GM23338 (cell line): ENCODE results near the gene SP6. TPM values are rescaled to one million over a fixed set of nuclear protein-coding genes. Genes with fewer than 3 reads are reported as not detected.

Experiments used
- ATAC-seq: fragments of 200-7000 bp; cut with Tn5 transposase; 3 replicates; pipeline ENCODE4 v1.9.1; 2020
- DNase-seq: peaks from one replicate; pipeline ENCODE4 v3.0.0-alpha.2; 2015; ENCODE audit warnings: low spot score
- H2AFZ ChIP-seq: fragments of 200-600 bp; sonication (generic); 2 replicates; pipeline ENCODE4 v1.8.0; 2016; ENCODE audit warnings: antibody characterized with exemption, mild to moderate bottlenecking, moderate library complexity
- H3F3A ChIP-seq: fragments of 200-600 bp; sonication (generic); replicated peaks from 2 replicates; pipeline ENCODE4 v1.8.0; 2017; ENCODE audit warnings: antibody characterized with exemption, mixed run types, low read depth
- H3K27ac ChIP-seq: fragments of 200-600 bp; sonication (generic); 2 replicates; pipeline ENCODE4 v1.6.1; 2016; ENCODE audit warnings: low read depth
- H3K27me3 ChIP-seq: fragments of 200-600 bp; sonication (generic); 2 replicates; pipeline ENCODE4 v1.8.0; 2016; ENCODE audit warnings: mild to moderate bottlenecking, mixed run types, moderate library complexity; ENCODE audit not compliant: insufficient read depth
- H3K36me3 ChIP-seq: fragments of 200-600 bp; sonication (generic); 2 replicates; pipeline ENCODE4 v1.8.0; 2016; ENCODE audit warnings: mild to moderate bottlenecking; ENCODE audit not compliant: insufficient read depth
- H3K4me1 ChIP-seq: fragments of 200-600 bp; sonication (generic); 2 replicates; pipeline ENCODE4 v1.8.0; 2016; ENCODE audit warnings: mild to moderate bottlenecking, moderate library complexity; ENCODE audit not compliant: insufficient read depth
- H3K4me2 ChIP-seq: fragments of 200-600 bp; sonication (generic); 2 replicates; pipeline ENCODE4 v1.7.1; 2017; ENCODE audit warnings: mixed run types
- H3K4me3 ChIP-seq: fragments of 200-600 bp; sonication (generic); 2 replicates; pipeline ENCODE4 v1.6.1; 2016; ENCODE audit warnings: mixed run types
- H3K79me2 ChIP-seq: fragments of 200-600 bp; sonication (generic); replicated peaks from 2 replicates; pipeline ENCODE4 v1.8.0; 2017; ENCODE audit warnings: mild to moderate bottlenecking; ENCODE audit not compliant: insufficient read depth
- H3K9me2 ChIP-seq: fragments of 200-600 bp; sonication (generic); 2 replicates; pipeline ENCODE4 v1.8.0; 2017; ENCODE audit not compliant: insufficient read depth
- H4K20me1 ChIP-seq: fragments of 200-600 bp; sonication (generic); replicated peaks from 2 replicates; pipeline ENCODE4 v1.8.0; 2017; ENCODE audit warnings: mild to moderate bottlenecking; ENCODE audit not compliant: insufficient read depth
- H3K27ac Mint-ChIP-seq: 2 replicates; pipeline ENCODE4 v1.8.0; 2020; ENCODE audit warnings: inconsistent platforms, mild to moderate bottlenecking, moderate library complexity, mixed read lengths
- H3K27me3 Mint-ChIP-seq: 3 replicates; pipeline ENCODE4 v1.8.0; 2022; ENCODE audit warnings: low read depth, mild to moderate bottlenecking, moderate library complexity, mixed read lengths, inconsistent platforms; ENCODE audit not compliant: insufficient read depth, poor library complexity
- H3K36me3 Mint-ChIP-seq: 3 replicates; pipeline ENCODE4 v1.8.0; 2021; ENCODE audit warnings: low read depth, mild to moderate bottlenecking, inconsistent platforms, moderate library complexity, mixed read lengths
- H3K4me1 Mint-ChIP-seq: 3 replicates; pipeline ENCODE4 v1.8.0; 2020; ENCODE audit warnings: mild to moderate bottlenecking, inconsistent platforms, mixed read lengths
- H3K4me3 Mint-ChIP-seq: 3 replicates; pipeline ENCODE4 v1.8.0; 2021; ENCODE audit warnings: moderate library complexity, mild to moderate bottlenecking, inconsistent platforms, mixed read lengths
- H3K9me3 Mint-ChIP-seq: 3 replicates; pipeline ENCODE4 v1.8.0; 2020; ENCODE audit warnings: moderate library complexity, mild to moderate bottlenecking, inconsistent platforms, mixed read lengths
- CREB1 ChIP-seq: fragments of 250-450 bp; sonication (Bioruptor Pico); IDR thresholded peaks from 2 replicates; pipeline ENCODE4 v1.5.0; 2020; ENCODE audit warnings: low read depth, mild to moderate bottlenecking, moderate library complexity
- CTCF ChIP-seq, 2 experiments: fragments of 200-600 bp in 1 of 2; sonication (generic) in 1 of 2; conservative IDR thresholded peaks; 2 replicates each; pipeline versions ENCODE4 v1.5.1 to v1.6.1; 2016 to 2017; ENCODE audit warnings: antibody characterized with exemption in 2 of 2, low read depth in 2 of 2, mild to moderate bottlenecking in 2 of 2, moderate library complexity in 1 of 2
- EZH2 ChIP-seq: fragments of 200-600 bp; sonication (generic); IDR thresholded peaks from one replicate; pipeline ENCODE4 v1.8.0; 2017; ENCODE audit warnings: antibody characterized with exemption, mild to moderate bottlenecking, low read depth; ENCODE audit not compliant: unreplicated experiment
- EZH2phosphoT487 ChIP-seq: fragments of 200-600 bp; sonication (generic); IDR thresholded peaks from one replicate; pipeline ENCODE4 v1.8.1; 2018; ENCODE audit warnings: antibody characterized with exemption; ENCODE audit not compliant: unreplicated experiment
- JUNB ChIP-seq: IDR thresholded peaks from one replicate; pipeline ENCODE4 v1.6.1; 2016; ENCODE audit warnings: antibody characterized with exemption; ENCODE audit not compliant: unreplicated experiment
- NANOG ChIP-seq: IDR thresholded peaks from 2 replicates; pipeline ENCODE4 v1.6.1; 2016; ENCODE audit warnings: antibody characterized with exemption, borderline replicate concordance
- POLR2AphosphoS5 ChIP-seq: IDR thresholded peaks from 2 replicates; pipeline ENCODE4 v1.6.1; 2016; ENCODE audit warnings: antibody characterized with exemption, low read depth
- REST ChIP-seq: IDR thresholded peaks from one replicate; pipeline ENCODE4 v1.6.1; 2018; ENCODE audit warnings: antibody characterized with exemption; ENCODE audit not compliant: unreplicated experiment
- STAT1 ChIP-seq: IDR thresholded peaks from one replicate; pipeline ENCODE4 v1.6.1; 2016; ENCODE audit warnings: antibody characterized with exemption; ENCODE audit not compliant: unreplicated experiment
- ZNF114 ChIP-seq: fragments of 250-450 bp; sonication (Bioruptor Pico); IDR thresholded peaks from 2 replicates; pipeline ENCODE4 v1.5.0; 2020; ENCODE audit warnings: mild to moderate bottlenecking, moderate library complexity
- ZNF331 ChIP-seq: fragments of 250-450 bp; sonication (Bioruptor Pico); IDR thresholded peaks from 2 replicates; pipeline ENCODE4 v1.5.0; 2020; ENCODE audit warnings: low read depth, mild to moderate bottlenecking, moderate library complexity
- ZNF462 ChIP-seq: fragments of 250-450 bp; sonication (Bioruptor Pico); IDR thresholded peaks from 2 replicates; pipeline ENCODE4 v1.5.0; 2020; ENCODE audit warnings: mild to moderate bottlenecking, moderate library complexity
- polyA plus RNA-seq: library from polyadenylated mRNA; unstranded; fragments of >200 nt; fragmentation: Nextera tagmentation; extraction: Ambion mirVana; gene quantifications from 2 replicates; pipeline ENCODE4 v1.2.1, GENCODE V29; 2016
- total RNA-seq: library from RNA; depleted of rRNA; stranded (reverse); fragments of >200 nt; shearing (Covaris generic); gene quantifications from 2 replicates; pipeline ENCODE4 v1.2.3, GENCODE V29; 2014
- TF ChIP-seq, protein P1 (sequence below): IDR thresholded peaks from 2 replicates; pipeline ENCODE4 v1.6.1; 2016; ENCODE audit warnings: antibody characterized with exemption

Gene SP6
- total and polyA plus RNA-seq, 2 experiments from 2014 or later = 0.13 to 1.0 TPM

- Histone ChIP-seq H4K20me1 (no peaks in the 10 kb centered on the region), H2AFZ (no peak overlapping the region), H3K4me1 (no peaks in the 10 kb centered on the region), H3K27me3 (no peaks in the 10 kb centered on the region), H3K79me2 (no peaks in the 10 kb centered on the region), H3K9me2 (no peaks in the 10 kb centered on the region), H3K36me3 (no peaks in the 10 kb centered on the region), H3K4me2 (no peak overlapping the region), H3K4me3 (no peak overlapping the region), H3F3A (no peaks in the 10 kb centered on the region), H3K27ac (no peak overlapping the region)
- ATAC-seq (no peak), DNase-seq (no peak)
- H3K4me3 Mint-ChIP-seq = no peak overlapping the region
- no peak overlapping the region for H3K27ac Mint-ChIP-seq
- H3K9me3 Mint-ChIP-seq = no peaks in the 10 kb centered on the region; the same call in 2 of the 3 replicates
- no peak for TF ChIP-seq JUNB
- TF ChIP-seq ZNF114 = no peak
- no peak for TF ChIP-seq EZH2
- TF ChIP-seq NANOG = no peak
- TF ChIP-seq, protein P1, sequence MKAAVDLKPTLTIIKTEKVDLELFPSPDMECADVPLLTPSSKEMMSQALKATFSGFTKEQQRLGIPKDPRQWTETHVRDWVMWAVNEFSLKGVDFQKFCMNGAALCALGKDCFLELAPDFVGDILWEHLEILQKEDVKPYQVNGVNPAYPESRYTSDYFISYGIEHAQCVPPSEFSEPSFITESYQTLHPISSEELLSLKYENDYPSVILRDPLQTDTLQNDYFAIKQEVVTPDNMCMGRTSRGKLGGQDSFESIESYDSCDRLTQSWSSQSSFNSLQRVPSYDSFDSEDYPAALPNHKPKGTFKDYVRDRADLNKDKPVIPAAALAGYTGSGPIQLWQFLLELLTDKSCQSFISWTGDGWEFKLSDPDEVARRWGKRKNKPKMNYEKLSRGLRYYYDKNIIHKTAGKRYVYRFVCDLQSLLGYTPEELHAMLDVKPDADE = no peak
- TF ChIP-seq POLR2AphosphoS5 = no peak
- no peak for TF ChIP-seq ZNF462
- no peak for TF ChIP-seq REST
- no peak for TF ChIP-seq EZH2phosphoT487
- no peak for TF ChIP-seq STAT1
- no peak for TF ChIP-seq CTCF (conservative IDR thresholded peaks at IDR 0.05; ENCODE audit: low read depth in 2 of 2)
- TF ChIP-seq CREB1 (CRISPR knock-in tag) = no peak
- TF ChIP-seq ZNF331 (CRISPR knock-in tag) = no peak
- peaks cover 7% of the 10 kb centered on the region; the same call in 2 of the 3 replicates for H3K4me1 Mint-ChIP-seq
- H3K36me3 Mint-ChIP-seq = peaks cover 7% of the 10 kb centered on the region; the same call in 1 of the 3 replicates
- H3K27me3 Mint-ChIP-seq = peaks cover 2% of the 10 kb centered on the region
These were observed 38.6 kb downstream of the SP6 start for GRCh38 chr17:47812146-47812920.
